Neural cell (in vitro differentiated cells): ENCODE measurements around the gene TBL1X.

Source experiments
- CTCF ChIP-seq: fragments of 450-650 bp; IDR thresholded peaks from 2 replicates; pipeline ENCODE4 v1.5.1; 2014; ENCODE audit warnings: antibody characterized with exemption, mild to moderate bottlenecking, moderate library complexity; ENCODE audit not compliant: poor library complexity, severe bottlenecking
- EP300 ChIP-seq: fragments of 450-650 bp; conservative IDR thresholded peaks from 2 replicates; pipeline ENCODE4 v1.6.1; 2014; ENCODE audit warnings: antibody characterized with exemption, mild to moderate bottlenecking, moderate library complexity; ENCODE audit not compliant: poor library complexity, severe bottlenecking
- EZH2 ChIP-seq: fragments of 200-600, 300-800 bp; shearing (Covaris generic), sonication (generic); IDR thresholded peaks from 2 replicates; pipeline ENCODE4 v1.6.1; 2014; ENCODE audit warnings: antibody characterized with exemption, low read length, borderline replicate concordance, mild to moderate bottlenecking; ENCODE audit not compliant: insufficient read depth, poor library complexity, severe bottlenecking
- POLR2AphosphoS5 ChIP-seq: IDR thresholded peaks from 2 replicates; pipeline ENCODE4 v1.6.1; 2012
- RAD21 ChIP-seq: fragments of 450-650 bp; conservative IDR thresholded peaks from 2 replicates; pipeline ENCODE4 v1.6.1; 2014; ENCODE audit warnings: antibody characterized with exemption, mild to moderate bottlenecking, moderate library complexity
- TF ChIP-seq, protein P1 (sequence below): IDR thresholded peaks from 2 replicates; pipeline ENCODE4 v1.6.1; 2012; ENCODE audit warnings: borderline replicate concordance

GRCh38 chrX:9493936-9494335, 29.1 kb downstream of the TBL1X start:
- TF ChIP-seq CTCF (no peak), EZH2 (no peak), EP300 (no peak), RAD21 (no peak), POLR2AphosphoS5 (no peak)
- TF ChIP-seq, protein P1, sequence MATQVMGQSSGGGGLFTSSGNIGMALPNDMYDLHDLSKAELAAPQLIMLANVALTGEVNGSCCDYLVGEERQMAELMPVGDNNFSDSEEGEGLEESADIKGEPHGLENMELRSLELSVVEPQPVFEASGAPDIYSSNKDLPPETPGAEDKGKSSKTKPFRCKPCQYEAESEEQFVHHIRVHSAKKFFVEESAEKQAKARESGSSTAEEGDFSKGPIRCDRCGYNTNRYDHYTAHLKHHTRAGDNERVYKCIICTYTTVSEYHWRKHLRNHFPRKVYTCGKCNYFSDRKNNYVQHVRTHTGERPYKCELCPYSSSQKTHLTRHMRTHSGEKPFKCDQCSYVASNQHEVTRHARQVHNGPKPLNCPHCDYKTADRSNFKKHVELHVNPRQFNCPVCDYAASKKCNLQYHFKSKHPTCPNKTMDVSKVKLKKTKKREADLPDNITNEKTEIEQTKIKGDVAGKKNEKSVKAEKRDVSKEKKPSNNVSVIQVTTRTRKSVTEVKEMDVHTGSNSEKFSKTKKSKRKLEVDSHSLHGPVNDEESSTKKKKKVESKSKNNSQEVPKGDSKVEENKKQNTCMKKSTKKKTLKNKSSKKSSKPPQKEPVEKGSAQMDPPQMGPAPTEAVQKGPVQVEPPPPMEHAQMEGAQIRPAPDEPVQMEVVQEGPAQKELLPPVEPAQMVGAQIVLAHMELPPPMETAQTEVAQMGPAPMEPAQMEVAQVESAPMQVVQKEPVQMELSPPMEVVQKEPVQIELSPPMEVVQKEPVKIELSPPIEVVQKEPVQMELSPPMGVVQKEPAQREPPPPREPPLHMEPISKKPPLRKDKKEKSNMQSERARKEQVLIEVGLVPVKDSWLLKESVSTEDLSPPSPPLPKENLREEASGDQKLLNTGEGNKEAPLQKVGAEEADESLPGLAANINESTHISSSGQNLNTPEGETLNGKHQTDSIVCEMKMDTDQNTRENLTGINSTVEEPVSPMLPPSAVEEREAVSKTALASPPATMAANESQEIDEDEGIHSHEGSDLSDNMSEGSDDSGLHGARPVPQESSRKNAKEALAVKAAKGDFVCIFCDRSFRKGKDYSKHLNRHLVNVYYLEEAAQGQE, result no peak
